H1 (cell line): ENCODE measurements around the gene TK1. TPM values are rescaled to one million over a fixed set of nuclear protein-coding genes. Genes with fewer than 3 reads are reported as not detected.

ENCODE experiments used
- CTCF ChIA-PET: fragments of 300-600 bp; sonication (Branson Sonifier 250); formaldehyde crosslinking; loops from one replicate; lab custom pipeline; 2021; ENCODE audit not compliant: partially characterized antibody; lab: Charles Lee
- POLR2A ChIA-PET: fragments of 300-600 bp; sonication (Branson Sonifier 250); formaldehyde crosslinking; loops from one replicate; lab custom pipeline; 2021; ENCODE audit warnings: inconsistent platforms; ENCODE audit not compliant: partially characterized antibody; lab: Charles Lee
- DNase-seq, 2 experiments: peaks; one replicate each; pipeline versions ENCODE4 v3.0.0 to v3.0.0-alpha.2; 2010 to 2022; ENCODE audit warnings: low spot score in 2 of 2, low read depth in 1 of 2, mixed read lengths in 1 of 2
- FAIRE-seq: peaks from 2 replicates; lab custom pipeline; 2011; peaks lifted over from hg19 to GRCh38; lab: Jason Lieb, UNC
- H2AFZ ChIP-seq: 2 replicates; pipeline ENCODE4 v1.8.1; 2012; ENCODE audit warnings: low read length, inconsistent platforms
- H2AK5ac ChIP-seq: 2 replicates; pipeline ENCODE4 v1.6.1; 2013; ENCODE audit warnings: low read depth, low read length
- H2BK120ac ChIP-seq: replicated peaks from 2 replicates; pipeline ENCODE3; 2013; ENCODE audit warnings: low read depth, low read length, inconsistent platforms
- H2BK12ac ChIP-seq: 2 replicates; pipeline ENCODE4 v1.6.1; 2013; ENCODE audit warnings: low read depth, low read length
- H2BK15ac ChIP-seq: 2 replicates; pipeline ENCODE4 v1.6.1; 2013; ENCODE audit warnings: low read length
- H2BK20ac ChIP-seq: 2 replicates; pipeline ENCODE4 v1.6.1; 2013; ENCODE audit warnings: low read length
- H2BK5ac ChIP-seq: 2 replicates; pipeline ENCODE4 v1.6.1; 2013; ENCODE audit warnings: low read depth, low read length
- H3K14ac ChIP-seq: 2 replicates; pipeline ENCODE4 v1.6.1; 2013; ENCODE audit warnings: inconsistent platforms; ENCODE audit not compliant: insufficient read length
- H3K18ac ChIP-seq: 2 replicates; pipeline ENCODE4 v1.6.1; 2013; ENCODE audit warnings: low read length; ENCODE audit errors: extremely low read depth
- H3K23ac ChIP-seq: 2 replicates; pipeline ENCODE4 v1.6.1; 2013; ENCODE audit warnings: inconsistent platforms; ENCODE audit not compliant: insufficient read length
- H3K23me2 ChIP-seq: 2 replicates; pipeline ENCODE4 v1.6.1; 2013; ENCODE audit warnings: low read depth, low read length
- H3K27ac ChIP-seq: 2 replicates; pipeline ENCODE4 v1.6.1; 2011; ENCODE audit warnings: low read depth, low read length, inconsistent platforms
- H3K27me3 ChIP-seq, 4 experiments: replicated peaks in 1 of 4; 1 replicate in 1 of 4; 2 replicates in 3 of 4; pipeline versions ENCODE4 v1.6.1 to v1.8.1; 2011 to 2013; ENCODE audit warnings: low read length in 3 of 4, mild to moderate bottlenecking in 3 of 4, inconsistent platforms in 2 of 4, mixed read lengths in 2 of 4, moderate library complexity in 1 of 4; ENCODE audit not compliant: control insufficient read depth in 3 of 4, insufficient read depth in 3 of 4; ENCODE audit errors: extremely low read depth in 1 of 4
- H3K36me3 ChIP-seq, 4 experiments: 2 replicates each; pipeline versions ENCODE4 v1.6.1 to v1.8.1; 2011 to 2013; ENCODE audit warnings: mild to moderate bottlenecking in 4 of 4, low read length in 3 of 4, moderate library complexity in 2 of 4, control low read depth in 1 of 4, inconsistent platforms in 1 of 4; ENCODE audit not compliant: insufficient read depth in 4 of 4, control insufficient read depth in 2 of 4
- H3K4ac ChIP-seq: replicated peaks from 2 replicates; pipeline ENCODE3; 2013; ENCODE audit warnings: low read length, low read depth, mixed read lengths, inconsistent platforms; ENCODE audit not compliant: insufficient read length
- H3K4me1 ChIP-seq, 4 experiments: replicated peaks in 1 of 4; 1 replicate in 1 of 4; 2 replicates in 3 of 4; pipeline versions ENCODE4 v1.6.1 to v1.8.1; 2011 to 2013; ENCODE audit warnings: low read length in 3 of 4, inconsistent platforms in 2 of 4, mixed read lengths in 1 of 4; ENCODE audit not compliant: insufficient read depth in 4 of 4, control insufficient read depth in 3 of 4
- H3K4me2 ChIP-seq, 2 experiments: 2 replicates each; pipeline versions ENCODE4 v1.6.1 to v1.8.1; 2011 to 2013; ENCODE audit warnings: low read depth in 2 of 2, low read length in 2 of 2, control low read depth in 1 of 2, inconsistent platforms in 1 of 2, mild to moderate bottlenecking in 1 of 2; ENCODE audit not compliant: insufficient read depth in 1 of 2
- H3K4me3 ChIP-seq, 4 experiments: fragments of 200-600, 300-600 bp in 1 of 4; sonication (generic), shearing (Covaris generic), sonication (Bioruptor Twin) in 1 of 4; 2 replicates each; pipeline versions ENCODE4 v1.5.1 to v1.8.1; 2011 to 2016; ENCODE audit warnings: low read length in 4 of 4, low read depth in 3 of 4, control low read depth in 2 of 4, inconsistent platforms in 2 of 4, mild to moderate bottlenecking in 2 of 4, mixed read lengths in 1 of 4, moderate library complexity in 1 of 4; ENCODE audit not compliant: insufficient read depth in 2 of 4; ENCODE audit errors: extremely low read depth in 1 of 4
- H3K56ac ChIP-seq: replicated peaks from 2 replicates; pipeline ENCODE3; 2013; ENCODE audit warnings: low read depth, mild to moderate bottlenecking, mixed read lengths, low read length, inconsistent platforms; ENCODE audit not compliant: insufficient read length
- H3K79me1 ChIP-seq: 2 replicates; pipeline ENCODE4 v1.6.1; 2013; ENCODE audit warnings: low read depth, low read length, control low read depth
- H3K79me2 ChIP-seq, 2 experiments: 2 replicates each; pipeline versions ENCODE4 v1.6.1 to v1.8.1; 2012 to 2013; ENCODE audit warnings: low read length in 2 of 2, mild to moderate bottlenecking in 2 of 2, inconsistent platforms in 1 of 2; ENCODE audit not compliant: insufficient read depth in 2 of 2, control insufficient read depth in 1 of 2
- H3K9ac ChIP-seq, 4 experiments: replicated peaks in 1 of 4; 1 replicate in 1 of 4; 2 replicates in 3 of 4; pipeline versions ENCODE4 v1.6.1 to v1.8.1; 2011 to 2013; ENCODE audit warnings: low read depth in 3 of 4, low read length in 3 of 4, control low read depth in 2 of 4, mild to moderate bottlenecking in 2 of 4, moderate library complexity in 2 of 4, inconsistent platforms in 1 of 4; ENCODE audit errors: extremely low read depth in 1 of 4
- H3K9me3 ChIP-seq, 2 experiments: 2 replicates each; pipeline versions ENCODE4 v1.6.1 to v1.8.1; 2012 to 2013; ENCODE audit warnings: mild to moderate bottlenecking in 2 of 2, moderate library complexity in 2 of 2, control low read depth in 1 of 2, inconsistent platforms in 1 of 2, low read depth in 1 of 2, low read length in 1 of 2, mixed read lengths in 1 of 2; ENCODE audit not compliant: insufficient read depth in 2 of 2
- H4K20me1 ChIP-seq, 2 experiments: replicated peaks in 1 of 2; 2 replicates each; pipeline versions ENCODE3 to v1.8.1; 2011 to 2013; ENCODE audit warnings: inconsistent platforms in 2 of 2, low read length in 2 of 2, mild to moderate bottlenecking in 1 of 2; ENCODE audit not compliant: insufficient read depth in 2 of 2, control insufficient read depth in 1 of 2
- H4K5ac ChIP-seq: 2 replicates; pipeline ENCODE4 v1.6.1; 2013; ENCODE audit warnings: low read length, low read depth, mixed read lengths, inconsistent platforms; ENCODE audit not compliant: insufficient read length
- H4K8ac ChIP-seq: 2 replicates; pipeline ENCODE4 v1.8.0; 2013; ENCODE audit warnings: mild to moderate bottlenecking, moderate library complexity, low read length, inconsistent platforms; ENCODE audit not compliant: insufficient read depth; ENCODE audit errors: extremely low read depth
- H4K91ac ChIP-seq: replicated peaks from 2 replicates; pipeline ENCODE3; 2013; ENCODE audit warnings: low read length, mixed read lengths, inconsistent platforms; ENCODE audit not compliant: insufficient read length
- CTCF ChIP-seq, 3 experiments: IDR thresholded peaks; 1 replicate in 2 of 3; 2 replicates in 1 of 3; pipeline versions ENCODE4 v1.5.1 to v1.6.1; 2011; ENCODE audit warnings: low read length in 3 of 3, mild to moderate bottlenecking in 3 of 3, inconsistent platforms in 2 of 3, low read depth in 1 of 3, moderate library complexity in 1 of 3; ENCODE audit not compliant: insufficient read depth in 1 of 3; ENCODE audit errors: control extremely low read depth in 1 of 3
- EGR1 ChIP-seq: IDR thresholded peaks from 2 replicates; pipeline ENCODE4 v1.6.1; 2011; ENCODE audit warnings: low read depth, low read length, borderline replicate concordance
- GABPA ChIP-seq: IDR thresholded peaks from 2 replicates; pipeline ENCODE4 v1.6.1; 2011; ENCODE audit warnings: mild to moderate bottlenecking, low read length, moderate library complexity, borderline replicate concordance; ENCODE audit not compliant: insufficient read depth
- MAX ChIP-seq: IDR thresholded peaks from 2 replicates; pipeline ENCODE4 v1.6.1; 2012; ENCODE audit warnings: inconsistent platforms
- SRF ChIP-seq: IDR thresholded peaks from 2 replicates; pipeline ENCODE4 v1.6.1; 2011; ENCODE audit warnings: mild to moderate bottlenecking, low read depth, low read length, moderate library complexity
- TCF12 ChIP-seq: IDR thresholded peaks from 2 replicates; pipeline ENCODE4 v1.6.1; 2011; ENCODE audit warnings: low read depth, mild to moderate bottlenecking, low read length
- WGBS, 2 experiments: shearing (Covaris generic) in 1 of 2; methylation state at CpG; one replicate each; pipeline versions ENCODE4 v1.1.6 to v1.1.7; 2013 to 2015; ENCODE audit warnings: low lambda C conversion rate in 2 of 2, mixed read lengths in 2 of 2, inconsistent platforms in 1 of 2, low coverage in 1 of 2, missing lambda C conversion rate in 1 of 2; ENCODE audit not compliant: insufficient replicate concordance in 2 of 2, insufficient coverage in 1 of 2, insufficient read length in 1 of 2; ENCODE audit errors: extremely low coverage in 1 of 2, missing lambda C conversion rate in 1 of 2; 5-methylcytosine and 5-hydroxymethylcytosine counted together
- polyA plus RNA-seq, 7 experiments: library from polyadenylated mRNA; depleted of rRNA in 3 of 7; stranded (reverse) in 5 of 7; unstranded in 2 of 7; fragments of >200 nt in 5 of 7; fragments of 200-250 nt in 2 of 7; gene quantifications; 1 replicate in 5 of 7; 2 replicates in 1 of 7; 4 replicates in 1 of 7; pipeline versions ENCODE4 v1.2.1 to v1.2.3, GENCODE V29; 2011 to 2013; ENCODE audit warnings: missing spikeins in 2 of 7, mixed read lengths in 2 of 7
- total RNA-seq: library from RNA; stranded (reverse); fragmentation: NEBNext Ultra II Directional; extraction: Animal tissue kit (Norgen Biotek cat#: 25700); gene quantifications from 2 replicates; pipeline ENCODE4 v1.2.1, GENCODE V29; 2021

The TK1 gene
- total and polyA plus RNA-seq, 2 of the 8 experiments (the other 6 are each of a cell fraction or from before 2014, with no cell fraction given) = 66.9 to 147 TPM

GRCh38 chr17:78163881-78164747 lies 22.7 kb downstream of the TK1 start:
- peak overlapping the region; percentile 35; the same call in 1 of the 2 replicates for H4K8ac ChIP-seq
- no peaks in the 10 kb centered on the region for H3K79me2 ChIP-seq
- H3K56ac ChIP-seq = no peak overlapping the region
- H2BK12ac ChIP-seq = no peak overlapping the region
- no peak overlapping the region for H2BK120ac ChIP-seq
- no peak for DNase-seq
- no peak overlapping the region for H3K14ac ChIP-seq
- no peaks in the 10 kb centered on the region for H3K9me3 ChIP-seq
- H3K18ac ChIP-seq = no peak overlapping the region
- POLR2A ChIA-PET = interaction anchor here (1.0 kb wide), 4 partner anchors 13 to 62 kb away, joined by 3 to 7 read pairs (median 4); partner anchors contain the start of genes AFMID and TK1
- no peak overlapping the region for H3K9ac ChIP-seq
- no peak overlapping the region for H3K4me2 ChIP-seq
- no peak overlapping the region for H3K27ac ChIP-seq
- H2BK15ac ChIP-seq = 0 out of 2 replicates have a peak overlapping the region, but pooled peaks have one; percentile 40
- no peak overlapping the region for H3K23ac ChIP-seq
- TF ChIP-seq MAX (no peak), GABPA (no peak), SRF (no peak), EGR1 (no peak), TCF12 (no peak), CTCF (IDR thresholded peaks at IDR 0.05; ENCODE audit: control extremely low read depth in 1 of 3, insufficient read depth in 1 of 3, low read depth in 1 of 3, low read length in 3 of 3) (0 out of 4 replicates have a peak, but pooled peaks of 1 of the 3 experiments have one; percentile 3)
- TF ChIP-seq, all 59 proteins: peak for 1
- Histone ChIP-seq H3K23me2 (peaks cover 3% of the 10 kb centered on the region; the same call in 1 of the 2 replicates), H3K4me1 (peaks cover 0 to 12% (median 6%) of the 10 kb centered on the region in 4 experiments; a peak in 6 of 7 replicates), H2AFZ (no peak overlapping the region), H2AK5ac (no peak overlapping the region), H3K79me1 (no peaks in the 10 kb centered on the region), H3K36me3 (no peaks in the 10 kb centered on the region; a peak in 1 of 8 replicates), H4K91ac (no peak overlapping the region), H4K5ac (no peak overlapping the region), H3K4ac (no peak overlapping the region), H3K4me3 (no peak overlapping the region), H4K20me1 (no peaks in the 10 kb centered on the region), H3K27me3 (no peaks in the 10 kb centered on the region), H2BK5ac (no peak overlapping the region), H2BK20ac (no peak overlapping the region)
- no peak for FAIRE-seq
- CTCF ChIA-PET = interaction anchor here (0.7 to 4.7 kb wide), 6 partner anchors 11 to 87 kb away, joined by 3 to 27 read pairs (median 4); no protein-coding TSS in a partner anchor
- 89% methylated on average over 21 of the region's 22 CpGs; no CpG with 5 or more reads in 1 of the 2 experiments for WGBS, 2 experiments
